Pancreas (tissue), 10 donors: Measurements from ENCODE around the gene C16orf92. TPM values are rescaled to one million over a fixed set of nuclear protein-coding genes. Genes with fewer than 3 reads are reported as not detected.

ENCODE experiments used
- ATAC-seq, 4 donors: fragments of 200-7000 bp; cut with Tn5 transposase; one replicate each; pipeline versions ENCODE4 v1.8.0 to v1.9.1; 2020; ENCODE audit warnings: mild to moderate bottlenecking in 4 of 4, moderate library complexity in 4 of 4
- DNase-seq, 6 donors: peaks; one replicate each; pipeline ENCODE4 v3.0.0-alpha.2; 2020
- FAIRE-seq: peaks from 2 replicates; lab custom pipeline; 2012; peaks lifted over from hg19 to GRCh38; lab: Jason Lieb, UNC
- H3K27ac ChIP-seq, 4 donors: fragments of 200-600 bp; sonication (generic); 1 replicate in 3 of 4; 2 replicates in 1 of 4; pipeline versions ENCODE4 v1.5.0 to v1.8.0; 2020
- H3K27me3 ChIP-seq, 4 donors: fragments of 200-600 bp; one replicate each; pipeline ENCODE4 v1.8.0; 2021
- H3K36me3 ChIP-seq, 3 donors: fragments of 200-600 bp; sonication (generic) in 1 of 3; one replicate each; pipeline versions ENCODE4 v1.5.0 to v1.8.0; 2020 to 2021
- H3K4me1 ChIP-seq, 3 donors: fragments of 200-600 bp; one replicate each; pipeline ENCODE4 v1.8.0; 2021
- H3K4me3 ChIP-seq, 4 donors: fragments of 200-600 bp; sonication (generic) in 2 of 4; one replicate each; pipeline versions ENCODE4 v1.5.0 to v1.8.0; 2020 to 2021
- H3K9me3 ChIP-seq, 4 donors: fragments of 200-600 bp; one replicate each; pipeline ENCODE4 v1.8.0; 2021
- CTCF ChIP-seq, 4 donors: fragments of 200-600 bp; sonication (generic) in 3 of 4; IDR thresholded peaks; one replicate each; pipeline versions ENCODE4 v1.5.0 to v1.8.0; 2021; ENCODE audit warnings: antibody characterized with exemption in 4 of 4
- WGBS, 2 donors: extraction: QIAGEN DNeasy Blood & Tissue Kit; methylation state at CpG; one replicate each; pipeline ENCODE4 v1.1.7; 2013; 5-methylcytosine and 5-hydroxymethylcytosine counted together
- intact Hi-C, 3 donors: fragments of 100-400 bp; cut with DNase I; formaldehyde crosslinking; loops; one replicate each; pipeline versions ENCODE4 v1.11.1 to v1.14.2; 2022
- polyA plus RNA-seq, 2 donors: library from polyadenylated mRNA; stranded (reverse); fragments of 200-250 nt; gene quantifications; one replicate each; pipeline ENCODE4 v1.2.3, GENCODE V29; 2013
- total RNA-seq, 6 donors: library from RNA; stranded (reverse); fragmentation: NEBNext Ultra II Directional in 4 of 6; extraction: Animal tissue kit (Norgen Biotek cat#: 25700) in 4 of 6; gene quantifications; one replicate each; pipeline versions ENCODE4 v1.2.1 to v1.2.4, GENCODE V29; 2021 to 2023
- donor health status: healthy with polysubstance abuse.
- donor health status: DM: no; HTN: no; CAD: no; lungs with moderate emphysema.
- donor health status: DM: no; HTN: no; CAD: no.
- donor health status: control.
- donor health status: control.
- donor health status: Bipolar disorder and iron deficiency.
- donor health status: DM: yes; HTN: yes; CAD: no.
- donor health status: DM: no; HTN: no; CAD: no.
- donor health status: DM: no; HTN: no; CAD: no.
- donor health status: DM: yes; HTN: yes; CAD: no.

Gene C16orf92
- total and polyA plus RNA-seq, 8 donors, result not detected

- Histone ChIP-seq H3K4me1 (peaks cover 3 to 17% (median 11%) of the 10 kb centered on the region in 3 donors), H3K9me3 (no peaks in the 10 kb centered on the region), H3K4me3 (no peak overlapping the region), H3K36me3 (peaks cover 18 to 40% (median 34%) of the 10 kb centered on the region in 3 donors), H3K27ac (peak overlapping the region in 1 of 4 donors; percentile 8), H3K27me3 (no peaks in the 10 kb centered on the region)
- 85 to 91% methylated on average over 9 of the region's 9 CpGs for WGBS, 2 donors
- DNase-seq (no peak), FAIRE-seq (no peak), ATAC-seq (no peak)
- intact Hi-C loops, result no loop called here
- TF ChIP-seq CTCF (IDR thresholded peaks at IDR 0.05), result no peak
These were observed 45.3 kb downstream of the C16orf92 start for GRCh38 chr16:30068333-30068732.

GRCh38 chr16:30068750-30069610, 46.0 kb downstream of the C16orf92 start:
- peak in 1 of 4 donors; percentile 17 for TF ChIP-seq CTCF (IDR thresholded peaks at IDR 0.05)
- peaks cover 18 to 40% (median 34%) of the 10 kb centered on the region in 3 donors for H3K36me3 ChIP-seq
- intact Hi-C loops, result no loop called here
- H3K4me1 ChIP-seq, result peaks cover 0 to 13% (median 5%) of the 10 kb centered on the region in 3 donors
- no peaks in the 10 kb centered on the region for H3K9me3 ChIP-seq
- DNase-seq (peak in 3 of 6 donors; percentile 35 to 79 (median 63)), FAIRE-seq (no peak), ATAC-seq (no peak)
- no peak overlapping the region for H3K4me3 ChIP-seq
- 79 to 82% methylated on average over 17 of the region's 17 CpGs for WGBS, 2 donors
- H3K27ac ChIP-seq, result no peak overlapping the region
- H3K27me3 ChIP-seq, result no peaks in the 10 kb centered on the region

GRCh38 chr16:30069611-30070462, 46.8 kb downstream of the C16orf92 start:
- intact Hi-C loops, result no loop called here
- H3K9me3 ChIP-seq, result no peaks in the 10 kb centered on the region
- H3K27ac ChIP-seq, result no peak overlapping the region
- WGBS, 2 donors, result 83 to 87% methylated on average over 30 to 31 of the region's 31 CpGs
- H3K4me3 ChIP-seq, result no peak overlapping the region
- peaks cover 0 to 13% (median 8%) of the 10 kb centered on the region in 3 donors for H3K4me1 ChIP-seq
- FAIRE-seq (no peak), DNase-seq (peak in 2 of 6 donors; percentile 16 to 63), ATAC-seq (no peak)
- no peaks in the 10 kb centered on the region for H3K27me3 ChIP-seq
- no peak for TF ChIP-seq CTCF (IDR thresholded peaks at IDR 0.05)
- peaks cover 18 to 40% (median 34%) of the 10 kb centered on the region in 3 donors for H3K36me3 ChIP-seq

- H3K36me3 ChIP-seq, result peaks cover 18 to 40% (median 34%) of the 10 kb centered on the region in 3 donors
- DNase-seq, result no peak
- no peaks in the 10 kb centered on the region for H3K9me3 ChIP-seq
- no peak for FAIRE-seq
- intact Hi-C loops, result no loop called here
- H3K4me1 ChIP-seq, result peaks cover 0 to 13% (median 12%) of the 10 kb centered on the region in 3 donors
- H3K4me3 ChIP-seq, result no peak overlapping the region
- H3K27me3 ChIP-seq, result no peaks in the 10 kb centered on the region
- no peak overlapping the region for H3K27ac ChIP-seq
- no peak for ATAC-seq
- no peak for TF ChIP-seq CTCF (IDR thresholded peaks at IDR 0.05)
These were observed 47.5 kb downstream of the C16orf92 start for GRCh38 chr16:30070490-30070889.

Other genes with a start within 250 kb of the C16orf92 start
- gene ZG16, start 244.9 kb upstream of the C16orf92 start, total RNA-seq, result 1 to 10 TPM in 3 of 6 donors, under 1 TPM in 3; 0.06 to 3.1 (median 1.1) TPM
- gene ZG16, start 244.9 kb upstream of the C16orf92 start, polyA plus RNA-seq, result 1 to 10 TPM in 1 of 2 donors, under 1 TPM in 1; 0.52 to 2.4 TPM
- gene KIF22, start 232.4 kb upstream of the C16orf92 start, total RNA-seq, result 10 to 100 TPM in 4 of 6 donors, 1 to 10 TPM in 2; 7.7 to 17.4 (median 11.0) TPM
- 10 to 100 TPM; 43.1 to 51.2 TPM for gene KIF22, start 232.4 kb upstream of the C16orf92 start, polyA plus RNA-seq
- 100 to 1,000 TPM in 1 of 6 donors, 10 to 100 TPM in 5; 84.8 to 122 (median 96.2) TPM for gene MAZ, start 216.7 kb upstream of the C16orf92 start, total RNA-seq
- gene MAZ, start 216.7 kb upstream of the C16orf92 start, polyA plus RNA-seq, result 100 to 1,000 TPM in 1 of 2 donors, 10 to 100 TPM in 1; 94.1 to 107 TPM
- gene PRRT2, start 211.0 kb upstream of the C16orf92 start, total RNA-seq, result 1 to 10 TPM in 1 of 6 donors, under 1 TPM in 5; 0.35 to 1.2 (median 0.45) TPM
- 1 to 10 TPM; 2.6 to 3.2 TPM for gene PRRT2, start 211.0 kb upstream of the C16orf92 start, polyA plus RNA-seq
- gene PAGR1, start 207.0 kb upstream of the C16orf92 start, total RNA-seq, result 10 to 100 TPM in 3 of 6 donors, 1 to 10 TPM in 3; 8.1 to 14.5 (median 10.4) TPM
- 10 to 100 TPM; 34.5 to 34.7 TPM for gene PAGR1, start 207.0 kb upstream of the C16orf92 start, polyA plus RNA-seq
- gene MVP, start 202.7 kb upstream of the C16orf92 start, total RNA-seq, result 100 to 1,000 TPM in 2 of 6 donors, 10 to 100 TPM in 4; 58.8 to 123 (median 77.5) TPM
- 100 to 1,000 TPM; 119 to 179 TPM for gene MVP, start 202.7 kb upstream of the C16orf92 start, polyA plus RNA-seq
- gene CDIPT, start 160.0 kb upstream of the C16orf92 start, total RNA-seq, result 10 to 100 TPM; 31.9 to 50.9 (median 37.3) TPM
- gene CDIPT, start 160.0 kb upstream of the C16orf92 start, polyA plus RNA-seq, result 10 to 100 TPM; 52.7 to 69.8 TPM
- gene SEZ6L2, start 123.6 kb upstream of the C16orf92 start, total RNA-seq, result 10 to 100 TPM; 14.7 to 29.4 (median 18.3) TPM
- 10 to 100 TPM; 12.6 to 38.8 TPM for gene SEZ6L2, start 123.6 kb upstream of the C16orf92 start, polyA plus RNA-seq
- 10 to 100 TPM in 1 of 6 donors, 1 to 10 TPM in 5; 3.8 to 11.2 (median 7.1) TPM for gene ASPHD1, start 122.7 kb upstream of the C16orf92 start, total RNA-seq
- 10 to 100 TPM; 11.9 to 21.2 TPM for gene ASPHD1, start 122.7 kb upstream of the C16orf92 start, polyA plus RNA-seq
- gene KCTD13, start 97.0 kb upstream of the C16orf92 start, total RNA-seq, result 10 to 100 TPM in 1 of 6 donors, 1 to 10 TPM in 5; 7.7 to 15.8 (median 9.0) TPM
- gene KCTD13, start 97.0 kb upstream of the C16orf92 start, polyA plus RNA-seq, result 10 to 100 TPM; 19.3 to 20.5 TPM
- 10 to 100 TPM; 58.3 to 79.8 (median 68.1) TPM for gene TMEM219, start 61.1 kb upstream of the C16orf92 start, total RNA-seq
- 100 to 1,000 TPM; 112 to 114 TPM for gene TMEM219, start 61.1 kb upstream of the C16orf92 start, polyA plus RNA-seq
- 10 to 100 TPM; 13.5 to 26.1 (median 16.1) TPM for gene TAOK2, start 49.3 kb upstream of the C16orf92 start, total RNA-seq
- gene TAOK2, start 49.3 kb upstream of the C16orf92 start, polyA plus RNA-seq, result 10 to 100 TPM; 28.7 to 41.1 TPM
- 1 to 10 TPM; 4.4 to 9.5 (median 6.2) TPM for gene HIRIP3, start 27.6 kb upstream of the C16orf92 start, total RNA-seq
- gene HIRIP3, start 27.6 kb upstream of the C16orf92 start, polyA plus RNA-seq, result 10 to 100 TPM in 1 of 2 donors, 1 to 10 TPM in 1; 9.5 to 16.8 TPM
- gene INO80E, start 27.0 kb upstream of the C16orf92 start, total RNA-seq, result 10 to 100 TPM; 24.0 to 46.8 (median 30.1) TPM
- 100 to 1,000 TPM in 1 of 2 donors, 10 to 100 TPM in 1; 51.0 to 113 TPM for gene INO80E, start 27.0 kb upstream of the C16orf92 start, polyA plus RNA-seq
- 1 to 10 TPM in 1 of 6 donors, under 1 TPM in 5; 0.19 to 1.9 (median 0.40) TPM for gene DOC2A, start 12.2 kb upstream of the C16orf92 start, total RNA-seq
- 1 to 10 TPM; 2.6 to 4.4 TPM for gene DOC2A, start 12.2 kb upstream of the C16orf92 start, polyA plus RNA-seq
- gene TLCD3B, start 8.1 kb downstream of the C16orf92 start, total RNA-seq, result under 1 TPM in 3 of 6 donors, not detected in 3; 0.20 to 0.28 (median 0.24) TPM
- gene TLCD3B, start 8.1 kb downstream of the C16orf92 start, polyA plus RNA-seq, result 1 to 10 TPM in 1 of 2 donors, under 1 TPM in 1; 0.95 to 2.1 TPM
- 100 to 1,000 TPM; 234 to 425 (median 329) TPM for gene ALDOA, start 42.6 kb downstream of the C16orf92 start, total RNA-seq
- gene ALDOA, start 42.6 kb downstream of the C16orf92 start, polyA plus RNA-seq, result 100 to 1,000 TPM; 304 to 349 TPM
- 10 to 100 TPM; 21.7 to 43.2 (median 27.1) TPM for gene PPP4C, start 52.8 kb downstream of the C16orf92 start, total RNA-seq
- 10 to 100 TPM; 47.2 to 53.7 TPM for gene PPP4C, start 52.8 kb downstream of the C16orf92 start, polyA plus RNA-seq
- gene TBX6, start 68.7 kb downstream of the C16orf92 start, total RNA-seq, result 1 to 10 TPM; 1.3 to 3.0 (median 1.7) TPM
- 1 to 10 TPM; 2.3 to 3.6 TPM for gene TBX6, start 68.7 kb downstream of the C16orf92 start, polyA plus RNA-seq
- gene YPEL3, start 73.0 kb downstream of the C16orf92 start, total RNA-seq, result 10 to 100 TPM; 18.6 to 57.1 (median 35.5) TPM
- gene YPEL3, start 73.0 kb downstream of the C16orf92 start, polyA plus RNA-seq, result 100 to 1,000 TPM; 127 to 134 TPM
- gene GDPD3, start 90.3 kb downstream of the C16orf92 start, total RNA-seq, result 1 to 10 TPM in 4 of 6 donors, under 1 TPM in 2; 0.41 to 3.5 (median 1.3) TPM
- 1 to 10 TPM; 3.6 to 7.4 TPM for gene GDPD3, start 90.3 kb downstream of the C16orf92 start, polyA plus RNA-seq
- gene MAPK3, start 100.0 kb downstream of the C16orf92 start, total RNA-seq, result 10 to 100 TPM; 19.8 to 34.1 (median 22.8) TPM
- gene MAPK3, start 100.0 kb downstream of the C16orf92 start, polyA plus RNA-seq, result 10 to 100 TPM; 24.4 to 38.2 TPM
- gene CORO1A, start 160.4 kb downstream of the C16orf92 start, total RNA-seq, result 10 to 100 TPM in 3 of 6 donors, 1 to 10 TPM in 3; 2.1 to 26.4 (median 9.7) TPM
- 10 to 100 TPM; 12.2 to 14.9 TPM for gene CORO1A, start 160.4 kb downstream of the C16orf92 start, polyA plus RNA-seq
- 10 to 100 TPM; 17.3 to 39.1 (median 30.6) TPM for gene BOLA2B, start 170.5 kb downstream of the C16orf92 start, total RNA-seq
- 100 to 1,000 TPM in 1 of 2 donors, 10 to 100 TPM in 1; 77.2 to 138 TPM for gene BOLA2B, start 170.5 kb downstream of the C16orf92 start, polyA plus RNA-seq
- 10 to 100 TPM in 4 of 6 donors, 1 to 10 TPM in 2; 9.0 to 25.0 (median 14.0) TPM for gene SLX1A, start 170.7 kb downstream of the C16orf92 start, total RNA-seq
- gene SLX1A, start 170.7 kb downstream of the C16orf92 start, polyA plus RNA-seq, result 10 to 100 TPM; 61.8 to 63.8 TPM
- gene SULT1A3, start 176.1 kb downstream of the C16orf92 start, total RNA-seq, result 10 to 100 TPM in 1 of 6 donors, 1 to 10 TPM in 5; 1.0 to 14.7 (median 4.8) TPM
- 100 to 1,000 TPM in 1 of 2 donors, 10 to 100 TPM in 1; 64.5 to 106 TPM for gene SULT1A3, start 176.1 kb downstream of the C16orf92 start, polyA plus RNA-seq
- 10 to 100 TPM in 1 of 6 donors, 1 to 10 TPM in 4, under 1 TPM in 1; 0.70 to 14.4 (median 5.3) TPM for gene NPIPB13, start 225.3 kb downstream of the C16orf92 start, total RNA-seq
- 1 to 10 TPM; 6.9 to 10.0 TPM for gene NPIPB13, start 225.3 kb downstream of the C16orf92 start, polyA plus RNA-seq